ENCODE measurements around the gene RDH16.

DNA sequence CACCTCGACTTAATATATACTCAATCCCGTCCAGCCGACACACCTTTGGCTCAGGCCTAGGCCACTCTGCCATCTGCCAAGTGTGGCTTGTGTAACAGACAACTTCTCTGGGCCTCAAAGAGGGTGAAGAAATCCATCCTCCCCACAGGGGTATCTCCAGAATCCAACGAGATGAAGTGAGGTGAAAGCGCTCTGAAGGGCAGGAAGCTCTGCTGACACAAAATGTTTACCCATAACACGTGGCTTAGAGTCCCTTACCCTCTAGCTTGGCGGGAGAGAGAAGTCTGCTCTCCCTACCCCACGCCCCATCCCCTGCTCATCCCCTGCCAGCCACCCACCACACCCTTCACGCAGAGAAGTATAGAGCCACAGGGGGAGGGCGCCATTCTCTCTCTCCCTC, 35.9 kb upstream of the RDH16 start:
- TF ChIP-seq, protein P1, sequence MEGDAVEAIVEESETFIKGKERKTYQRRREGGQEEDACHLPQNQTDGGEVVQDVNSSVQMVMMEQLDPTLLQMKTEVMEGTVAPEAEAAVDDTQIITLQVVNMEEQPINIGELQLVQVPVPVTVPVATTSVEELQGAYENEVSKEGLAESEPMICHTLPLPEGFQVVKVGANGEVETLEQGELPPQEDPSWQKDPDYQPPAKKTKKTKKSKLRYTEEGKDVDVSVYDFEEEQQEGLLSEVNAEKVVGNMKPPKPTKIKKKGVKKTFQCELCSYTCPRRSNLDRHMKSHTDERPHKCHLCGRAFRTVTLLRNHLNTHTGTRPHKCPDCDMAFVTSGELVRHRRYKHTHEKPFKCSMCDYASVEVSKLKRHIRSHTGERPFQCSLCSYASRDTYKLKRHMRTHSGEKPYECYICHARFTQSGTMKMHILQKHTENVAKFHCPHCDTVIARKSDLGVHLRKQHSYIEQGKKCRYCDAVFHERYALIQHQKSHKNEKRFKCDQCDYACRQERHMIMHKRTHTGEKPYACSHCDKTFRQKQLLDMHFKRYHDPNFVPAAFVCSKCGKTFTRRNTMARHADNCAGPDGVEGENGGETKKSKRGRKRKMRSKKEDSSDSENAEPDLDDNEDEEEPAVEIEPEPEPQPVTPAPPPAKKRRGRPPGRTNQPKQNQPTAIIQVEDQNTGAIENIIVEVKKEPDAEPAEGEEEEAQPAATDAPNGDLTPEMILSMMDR (IDR thresholded peaks at IDR 0.05) = no peak
- TF ChIP-seq POLR2A (IDR thresholded peaks at IDR 0.05) = no peak

All from esophagus squamous epithelium (tissue), 4 donors.